ENCODE data around the gene WHRN. TPM values are rescaled to one million over a fixed set of nuclear protein-coding genes. Genes with fewer than 3 reads are reported as not detected.

WHRN gene
- total RNA-seq, 2 experiments from 2014 or later = 0.19 to 2.1 TPM

GRCh38 chr9:114366334-114367128, 138.7 kb downstream of the WHRN start:
- no TSS peak for BruUV-seq (replicated peaks)
- no peaks in the 10 kb centered on the region for H3K9me3 ChIP-seq (ENCODE audit: low read length)

DNA sequence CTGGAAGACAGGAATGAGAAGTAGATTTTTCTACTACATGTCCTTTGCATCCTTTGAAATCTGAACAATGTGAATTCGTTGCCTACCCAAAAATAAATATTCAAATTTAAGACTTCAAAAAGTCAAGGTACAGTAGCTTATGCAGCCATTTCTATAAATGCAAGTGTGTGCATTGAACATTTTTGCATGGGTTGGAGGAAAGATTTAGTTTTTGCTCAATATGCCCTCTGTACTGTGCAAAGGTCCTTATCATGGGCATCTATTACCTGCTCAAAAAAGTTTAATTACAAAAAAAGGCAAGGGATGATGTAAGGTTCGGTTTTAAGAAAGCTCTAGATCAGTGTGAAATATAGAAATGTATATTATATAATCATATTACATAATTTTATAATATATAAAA, 140.1 kb downstream of the WHRN start:
- POLR2A ChIA-PET = interaction anchor here (0.5 to 12.9 kb wide), 10 partner anchors 9 to 564 kb away, joined by 3 to 275 read pairs (median 4); partner anchors contain the start of gene AKNA
- H3K79me2 ChIP-seq (ENCODE audit: insufficient read depth, low read depth, low read length) = peaks cover 41% of the 10 kb centered on the region

More at GRCh38 chr9:114366334-114367128, 138.7 kb downstream of the WHRN start:
- intact Hi-C loops (cut with micrococcal nuclease; ENCODE audit: unreplicated experiment) = loop anchor here (1.0 kb wide), 1 partner anchor 22 kb away; no protein-coding TSS in a partner anchor
- ChIA-PET POLR2A (interaction anchor here (0.6 to 12.9 kb wide), 5 partner anchors 13 to 228 kb away, joined by 3 to 275 read pairs (median 12); partner anchors contain the start of gene AKNA), CTCF (ENCODE audit: unreplicated experiment) (interaction anchor here (1.0 to 3.0 kb wide), 2 partner anchors 23 to 31 kb away, joined by 4 to 15 read pairs; partner anchors contain the start of gene AKNA)
- Histone ChIP-seq H3K4me2 (ENCODE audit: low read length) (peak overlapping the region; percentile 86), H3K36me3 (ENCODE audit: insufficient read depth, low read length) (peaks cover 90% of the 10 kb centered on the region), H3K27ac (ENCODE audit: low read depth, low read length, poor library complexity, severe bottlenecking) (peak overlapping the region; percentile 99), H2AFZ (ENCODE audit: low read length) (no peak overlapping the region), H3K4me1 (ENCODE audit: insufficient read depth, low read length, poor library complexity, severe bottlenecking) (peaks cover 88% of the 10 kb centered on the region), H3K79me2 (ENCODE audit: insufficient read depth, low read depth, low read length) (peaks cover 55% of the 10 kb centered on the region), H3K9me2 (ENCODE audit: insufficient read depth, low read length) (no peaks in the 10 kb centered on the region), H4K20me1 (ENCODE audit: insufficient read depth, low read length) (no peaks in the 10 kb centered on the region), H3K4me3 (ENCODE audit: low read depth, low read length, poor library complexity, severe bottlenecking) (peak overlapping the region; percentile 53)
- TF ChIP-seq, protein P1, sequence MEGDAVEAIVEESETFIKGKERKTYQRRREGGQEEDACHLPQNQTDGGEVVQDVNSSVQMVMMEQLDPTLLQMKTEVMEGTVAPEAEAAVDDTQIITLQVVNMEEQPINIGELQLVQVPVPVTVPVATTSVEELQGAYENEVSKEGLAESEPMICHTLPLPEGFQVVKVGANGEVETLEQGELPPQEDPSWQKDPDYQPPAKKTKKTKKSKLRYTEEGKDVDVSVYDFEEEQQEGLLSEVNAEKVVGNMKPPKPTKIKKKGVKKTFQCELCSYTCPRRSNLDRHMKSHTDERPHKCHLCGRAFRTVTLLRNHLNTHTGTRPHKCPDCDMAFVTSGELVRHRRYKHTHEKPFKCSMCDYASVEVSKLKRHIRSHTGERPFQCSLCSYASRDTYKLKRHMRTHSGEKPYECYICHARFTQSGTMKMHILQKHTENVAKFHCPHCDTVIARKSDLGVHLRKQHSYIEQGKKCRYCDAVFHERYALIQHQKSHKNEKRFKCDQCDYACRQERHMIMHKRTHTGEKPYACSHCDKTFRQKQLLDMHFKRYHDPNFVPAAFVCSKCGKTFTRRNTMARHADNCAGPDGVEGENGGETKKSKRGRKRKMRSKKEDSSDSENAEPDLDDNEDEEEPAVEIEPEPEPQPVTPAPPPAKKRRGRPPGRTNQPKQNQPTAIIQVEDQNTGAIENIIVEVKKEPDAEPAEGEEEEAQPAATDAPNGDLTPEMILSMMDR (conservative IDR thresholded peaks at IDR 0.05; ENCODE audit: low read length) = no peak
- TF ChIP-seq EZH2phosphoT487 (IDR thresholded peaks at IDR 0.05; ENCODE audit: borderline replicate concordance, low read depth, low read length) = no peak
- DNase-seq (ENCODE audit: low spot score) = peak; percentile 68

More for the DNA sequence above, 140.1 kb downstream of the WHRN start:
- no peak for TF ChIP-seq EZH2phosphoT487 (IDR thresholded peaks at IDR 0.05; ENCODE audit: borderline replicate concordance, low read depth, low read length)
- TF ChIP-seq, protein P1 (conservative IDR thresholded peaks at IDR 0.05; ENCODE audit: low read length) = no peak
- Histone ChIP-seq H2AFZ (ENCODE audit: low read length) (no peak overlapping the region), H3K9me3 (ENCODE audit: low read length) (no peaks in the 10 kb centered on the region), H3K27ac (ENCODE audit: low read depth, low read length, poor library complexity, severe bottlenecking) (peak overlapping the region; percentile 69), H3K4me2 (ENCODE audit: low read length) (peak overlapping the region; percentile 49), H4K20me1 (ENCODE audit: insufficient read depth, low read length) (no peaks in the 10 kb centered on the region), H3K4me1 (ENCODE audit: insufficient read depth, low read length, poor library complexity, severe bottlenecking) (peaks cover 75% of the 10 kb centered on the region), H3K36me3 (ENCODE audit: insufficient read depth, low read length) (peaks cover 92% of the 10 kb centered on the region), H3K9me2 (ENCODE audit: insufficient read depth, low read length) (no peaks in the 10 kb centered on the region), H3K4me3 (ENCODE audit: low read depth, low read length, poor library complexity, severe bottlenecking) (peak overlapping the region; percentile 8)
- CTCF ChIA-PET (ENCODE audit: unreplicated experiment) = interaction anchor here (1.0 to 1.3 kb wide), 3 partner anchors 23 to 32 kb away, joined by 3 to 4 read pairs (median 3); partner anchors contain the start of gene AKNA
- no peak for DNase-seq (ENCODE audit: low spot score)
- BruUV-seq (replicated peaks) = no TSS peak
- intact Hi-C loops (cut with micrococcal nuclease; ENCODE audit: unreplicated experiment) = no loop called here

Data from OCI-LY7 (cell line).